H1 (cell line): ENCODE measurements around the gene TSKU. TPM values are rescaled to one million over a fixed set of nuclear protein-coding genes. Genes with fewer than 3 reads are reported as not detected.
A peak's percentile ranks its signal among the peaks of the same experiment; 100 is the strongest.

Experiments used
- CTCF ChIA-PET: fragments of 300-600 bp; sonication (Branson Sonifier 250); formaldehyde crosslinking; loops from one replicate; lab custom pipeline; 2021; ENCODE audit not compliant: partially characterized antibody; lab: Charles Lee
- POLR2A ChIA-PET: fragments of 300-600 bp; sonication (Branson Sonifier 250); formaldehyde crosslinking; loops from one replicate; lab custom pipeline; 2021; ENCODE audit warnings: inconsistent platforms; ENCODE audit not compliant: partially characterized antibody; lab: Charles Lee
- DNase-seq, 2 experiments: peaks; one replicate each; pipeline versions ENCODE4 v3.0.0 to v3.0.0-alpha.2; 2010 to 2022; ENCODE audit warnings: low spot score in 2 of 2, low read depth in 1 of 2, mixed read lengths in 1 of 2
- FAIRE-seq: peaks from 2 replicates; lab custom pipeline; 2011; peaks lifted over from hg19 to GRCh38; lab: Jason Lieb, UNC
- H2AFZ ChIP-seq: 2 replicates; pipeline ENCODE4 v1.8.1; 2012; ENCODE audit warnings: low read length, inconsistent platforms
- H2AK5ac ChIP-seq: 2 replicates; pipeline ENCODE4 v1.6.1; 2013; ENCODE audit warnings: low read depth, low read length
- H2BK120ac ChIP-seq: replicated peaks from 2 replicates; pipeline ENCODE3; 2013; ENCODE audit warnings: low read depth, low read length, inconsistent platforms
- H2BK12ac ChIP-seq: 2 replicates; pipeline ENCODE4 v1.6.1; 2013; ENCODE audit warnings: low read depth, low read length
- H2BK15ac ChIP-seq: 2 replicates; pipeline ENCODE4 v1.6.1; 2013; ENCODE audit warnings: low read length
- H2BK20ac ChIP-seq: 2 replicates; pipeline ENCODE4 v1.6.1; 2013; ENCODE audit warnings: low read length
- H2BK5ac ChIP-seq: 2 replicates; pipeline ENCODE4 v1.6.1; 2013; ENCODE audit warnings: low read depth, low read length
- H3K14ac ChIP-seq: 2 replicates; pipeline ENCODE4 v1.6.1; 2013; ENCODE audit warnings: inconsistent platforms; ENCODE audit not compliant: insufficient read length
- H3K18ac ChIP-seq: 2 replicates; pipeline ENCODE4 v1.6.1; 2013; ENCODE audit warnings: low read length; ENCODE audit errors: extremely low read depth
- H3K23ac ChIP-seq: 2 replicates; pipeline ENCODE4 v1.6.1; 2013; ENCODE audit warnings: inconsistent platforms; ENCODE audit not compliant: insufficient read length
- H3K23me2 ChIP-seq: 2 replicates; pipeline ENCODE4 v1.6.1; 2013; ENCODE audit warnings: low read depth, low read length
- H3K27ac ChIP-seq: 2 replicates; pipeline ENCODE4 v1.6.1; 2011; ENCODE audit warnings: low read depth, low read length, inconsistent platforms
- H3K27me3 ChIP-seq, 4 experiments: replicated peaks in 1 of 4; 1 replicate in 1 of 4; 2 replicates in 3 of 4; pipeline versions ENCODE4 v1.6.1 to v1.8.1; 2011 to 2013; ENCODE audit warnings: low read length in 3 of 4, mild to moderate bottlenecking in 3 of 4, inconsistent platforms in 2 of 4, mixed read lengths in 2 of 4, moderate library complexity in 1 of 4; ENCODE audit not compliant: control insufficient read depth in 3 of 4, insufficient read depth in 3 of 4; ENCODE audit errors: extremely low read depth in 1 of 4
- H3K36me3 ChIP-seq, 4 experiments: 2 replicates each; pipeline versions ENCODE4 v1.6.1 to v1.8.1; 2011 to 2013; ENCODE audit warnings: mild to moderate bottlenecking in 4 of 4, low read length in 3 of 4, moderate library complexity in 2 of 4, control low read depth in 1 of 4, inconsistent platforms in 1 of 4; ENCODE audit not compliant: insufficient read depth in 4 of 4, control insufficient read depth in 2 of 4
- H3K4ac ChIP-seq: replicated peaks from 2 replicates; pipeline ENCODE3; 2013; ENCODE audit warnings: low read length, low read depth, mixed read lengths, inconsistent platforms; ENCODE audit not compliant: insufficient read length
- H3K4me1 ChIP-seq, 4 experiments: replicated peaks in 1 of 4; 1 replicate in 1 of 4; 2 replicates in 3 of 4; pipeline versions ENCODE4 v1.6.1 to v1.8.1; 2011 to 2013; ENCODE audit warnings: low read length in 3 of 4, inconsistent platforms in 2 of 4, mixed read lengths in 1 of 4; ENCODE audit not compliant: insufficient read depth in 4 of 4, control insufficient read depth in 3 of 4
- H3K4me2 ChIP-seq, 2 experiments: 2 replicates each; pipeline versions ENCODE4 v1.6.1 to v1.8.1; 2011 to 2013; ENCODE audit warnings: low read depth in 2 of 2, low read length in 2 of 2, control low read depth in 1 of 2, inconsistent platforms in 1 of 2, mild to moderate bottlenecking in 1 of 2; ENCODE audit not compliant: insufficient read depth in 1 of 2
- H3K4me3 ChIP-seq, 4 experiments: fragments of 200-600, 300-600 bp in 1 of 4; sonication (generic), shearing (Covaris generic), sonication (Bioruptor Twin) in 1 of 4; 2 replicates each; pipeline versions ENCODE4 v1.5.1 to v1.8.1; 2011 to 2016; ENCODE audit warnings: low read length in 4 of 4, low read depth in 3 of 4, control low read depth in 2 of 4, inconsistent platforms in 2 of 4, mild to moderate bottlenecking in 2 of 4, mixed read lengths in 1 of 4, moderate library complexity in 1 of 4; ENCODE audit not compliant: insufficient read depth in 2 of 4; ENCODE audit errors: extremely low read depth in 1 of 4
- H3K56ac ChIP-seq: replicated peaks from 2 replicates; pipeline ENCODE3; 2013; ENCODE audit warnings: low read depth, mild to moderate bottlenecking, mixed read lengths, low read length, inconsistent platforms; ENCODE audit not compliant: insufficient read length
- H3K79me1 ChIP-seq: 2 replicates; pipeline ENCODE4 v1.6.1; 2013; ENCODE audit warnings: low read depth, low read length, control low read depth
- H3K79me2 ChIP-seq, 2 experiments: 2 replicates each; pipeline versions ENCODE4 v1.6.1 to v1.8.1; 2012 to 2013; ENCODE audit warnings: low read length in 2 of 2, mild to moderate bottlenecking in 2 of 2, inconsistent platforms in 1 of 2; ENCODE audit not compliant: insufficient read depth in 2 of 2, control insufficient read depth in 1 of 2
- H3K9ac ChIP-seq, 4 experiments: replicated peaks in 1 of 4; 1 replicate in 1 of 4; 2 replicates in 3 of 4; pipeline versions ENCODE4 v1.6.1 to v1.8.1; 2011 to 2013; ENCODE audit warnings: low read depth in 3 of 4, low read length in 3 of 4, control low read depth in 2 of 4, mild to moderate bottlenecking in 2 of 4, moderate library complexity in 2 of 4, inconsistent platforms in 1 of 4; ENCODE audit errors: extremely low read depth in 1 of 4
- H3K9me3 ChIP-seq, 2 experiments: 2 replicates each; pipeline versions ENCODE4 v1.6.1 to v1.8.1; 2012 to 2013; ENCODE audit warnings: mild to moderate bottlenecking in 2 of 2, moderate library complexity in 2 of 2, control low read depth in 1 of 2, inconsistent platforms in 1 of 2, low read depth in 1 of 2, low read length in 1 of 2, mixed read lengths in 1 of 2; ENCODE audit not compliant: insufficient read depth in 2 of 2
- H4K20me1 ChIP-seq, 2 experiments: replicated peaks in 1 of 2; 2 replicates each; pipeline versions ENCODE3 to v1.8.1; 2011 to 2013; ENCODE audit warnings: inconsistent platforms in 2 of 2, low read length in 2 of 2, mild to moderate bottlenecking in 1 of 2; ENCODE audit not compliant: insufficient read depth in 2 of 2, control insufficient read depth in 1 of 2
- H4K5ac ChIP-seq: 2 replicates; pipeline ENCODE4 v1.6.1; 2013; ENCODE audit warnings: low read length, low read depth, mixed read lengths, inconsistent platforms; ENCODE audit not compliant: insufficient read length
- H4K8ac ChIP-seq: 2 replicates; pipeline ENCODE4 v1.8.0; 2013; ENCODE audit warnings: mild to moderate bottlenecking, moderate library complexity, low read length, inconsistent platforms; ENCODE audit not compliant: insufficient read depth; ENCODE audit errors: extremely low read depth
- H4K91ac ChIP-seq: replicated peaks from 2 replicates; pipeline ENCODE3; 2013; ENCODE audit warnings: low read length, mixed read lengths, inconsistent platforms; ENCODE audit not compliant: insufficient read length
- CBX5 ChIP-seq: fragments of 300-800, 300-1000 bp; sonication (generic); IDR thresholded peaks from 2 replicates; pipeline ENCODE4 v1.7.1; 2016; ENCODE audit warnings: antibody characterized with exemption, low read length, low read depth
- CEBPB ChIP-seq: IDR thresholded peaks from 2 replicates; pipeline ENCODE4 v1.6.1; 2012; ENCODE audit warnings: low read depth, low read length
- CHD1 ChIP-seq: IDR thresholded peaks from 2 replicates; pipeline ENCODE4 v1.6.1; 2012; ENCODE audit warnings: low read depth, low read length, improper control_type of control experiment
- CHD2 ChIP-seq: IDR thresholded peaks from 2 replicates; pipeline ENCODE4 v1.6.1; 2012; ENCODE audit warnings: low read length, improper control_type of control experiment
- JUN ChIP-seq: IDR thresholded peaks from 2 replicates; pipeline ENCODE4 v1.6.1; 2011; ENCODE audit warnings: low read depth, mild to moderate bottlenecking, improper control_type of control experiment, low read length
- SP2 ChIP-seq: IDR thresholded peaks from 2 replicates; pipeline ENCODE4 v1.6.1; 2012; ENCODE audit warnings: mild to moderate bottlenecking, low read length, inconsistent platforms
- ZNF274 ChIP-seq: IDR thresholded peaks from 2 replicates; pipeline ENCODE4 v1.7.0; 2012; ENCODE audit warnings: low read length, borderline replicate concordance; ENCODE audit errors: extremely low read depth
- WGBS, 2 experiments: shearing (Covaris generic) in 1 of 2; methylation state at CpG; one replicate each; pipeline versions ENCODE4 v1.1.6 to v1.1.7; 2013 to 2015; ENCODE audit warnings: low lambda C conversion rate in 2 of 2, mixed read lengths in 2 of 2, inconsistent platforms in 1 of 2, low coverage in 1 of 2, missing lambda C conversion rate in 1 of 2; ENCODE audit not compliant: insufficient replicate concordance in 2 of 2, insufficient coverage in 1 of 2, insufficient read length in 1 of 2; ENCODE audit errors: extremely low coverage in 1 of 2, missing lambda C conversion rate in 1 of 2; 5-methylcytosine and 5-hydroxymethylcytosine counted together
- polyA plus RNA-seq, 7 experiments: library from polyadenylated mRNA; depleted of rRNA in 3 of 7; stranded (reverse) in 5 of 7; unstranded in 2 of 7; fragments of >200 nt in 5 of 7; fragments of 200-250 nt in 2 of 7; gene quantifications; 1 replicate in 5 of 7; 2 replicates in 1 of 7; 4 replicates in 1 of 7; pipeline versions ENCODE4 v1.2.1 to v1.2.3, GENCODE V29; 2011 to 2013; ENCODE audit warnings: missing spikeins in 2 of 7, mixed read lengths in 2 of 7
- total RNA-seq: library from RNA; stranded (reverse); fragmentation: NEBNext Ultra II Directional; extraction: Animal tissue kit (Norgen Biotek cat#: 25700); gene quantifications from 2 replicates; pipeline ENCODE4 v1.2.1, GENCODE V29; 2021

Gene TSKU
- total and polyA plus RNA-seq, 2 of the 8 experiments (the other 6 are each of a cell fraction or from before 2014, with no cell fraction given), result 22.8 to 28.4 TPM

DNA sequence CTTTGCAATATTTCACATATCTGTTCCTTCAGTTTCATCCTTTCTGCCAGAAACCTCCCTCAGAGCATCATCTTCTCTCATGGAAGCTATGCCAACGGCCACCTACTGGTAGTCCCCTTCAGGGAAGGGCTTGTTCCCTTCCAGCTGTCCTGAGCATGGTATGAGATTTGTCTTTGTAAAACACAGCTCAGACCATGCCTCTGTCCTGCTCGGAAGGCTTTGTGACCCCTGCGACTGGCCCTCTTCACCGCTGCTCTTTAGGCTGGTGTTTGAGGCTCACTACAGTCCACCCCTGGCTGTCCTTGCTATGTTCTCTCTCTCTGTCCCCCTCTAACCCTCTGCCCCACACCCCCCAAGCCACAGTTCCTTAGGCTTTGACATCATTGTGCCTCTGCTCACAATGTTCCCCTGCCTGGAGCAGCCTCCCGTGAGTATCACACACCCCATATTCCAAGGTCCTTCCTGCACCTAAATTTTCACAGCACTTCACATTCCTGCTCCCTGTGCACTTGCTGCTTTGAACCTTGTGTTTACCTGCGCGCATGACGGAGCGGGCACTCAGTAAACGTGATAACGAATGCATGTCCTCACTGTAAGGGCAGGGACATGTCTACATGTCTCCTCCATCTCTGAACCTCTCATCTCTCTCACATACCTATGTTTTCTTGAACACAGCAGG lies 53.6 kb downstream of the TSKU start:
- Histone ChIP-seq H3K14ac (no peak overlapping the region), H3K4ac (no peak overlapping the region), H3K79me2 (no peaks in the 10 kb centered on the region), H4K20me1 (no peaks in the 10 kb centered on the region), H3K9ac (no peak overlapping the region; a peak in 1 of 7 replicates), H3K27ac (no peak overlapping the region), H4K5ac (no peak overlapping the region), H2BK120ac (no peak overlapping the region), H2BK5ac (peak overlapping the region; percentile 47; the same call in 1 of the 2 replicates), H3K56ac (no peak overlapping the region), H4K91ac (no peak overlapping the region), H3K4me1 (0 out of 7 replicates have a peak, but pooled peaks cover 0 to 4% (median 0%) of the 10 kb centered on the region in 4 experiments), H2AK5ac (no peak overlapping the region), H3K9me3 (no peaks in the 10 kb centered on the region), H3K18ac (no peak overlapping the region), H3K23me2 (no peaks in the 10 kb centered on the region), H2BK12ac (peak overlapping the region; percentile 71; the same call in 1 of the 2 replicates), H3K36me3 (no peaks in the 10 kb centered on the region), H3K23ac (no peak overlapping the region), H4K8ac (no peak overlapping the region), H3K4me2 (no peak overlapping the region), H3K27me3 (no peaks in the 10 kb centered on the region), H3K79me1 (no peaks in the 10 kb centered on the region), H2BK20ac (no peak overlapping the region), H2BK15ac (0 out of 2 replicates have a peak overlapping the region, but pooled peaks have one; percentile 53), H3K4me3 (no peak overlapping the region), H2AFZ (peak overlapping the region; percentile 27; the same call in 1 of the 2 replicates)
- 75% methylated on average over 11 of the region's 11 CpGs; no CpG with 5 or more reads in 1 of the 2 experiments for WGBS, 2 experiments
- TF ChIP-seq CEBPB (no peak), CBX5 (no peak), SP2 (no peak), ZNF274 (no peak), CHD1 (no peak), CHD2 (no peak), JUN (no peak)
- POLR2A ChIA-PET, result interaction anchor here (0.6 kb wide), 1 partner anchor 102 kb away, joined by 4 read pairs; no protein-coding TSS in a partner anchor
- DNase-seq, result no peak
- CTCF ChIA-PET, result interaction anchor here (0.6 to 4.0 kb wide), 9 partner anchors 28 to 115 kb away, joined by 3 to 25 read pairs (median 5); no protein-coding TSS in a partner anchor
- FAIRE-seq, result no peak
